ENCODE results near the gene RUNX2.

Gene RUNX2

GRCh38 chr6:45436544-45437438, 108.7 kb downstream of the RUNX2 start:
- DNase-seq = no peak

DNA sequence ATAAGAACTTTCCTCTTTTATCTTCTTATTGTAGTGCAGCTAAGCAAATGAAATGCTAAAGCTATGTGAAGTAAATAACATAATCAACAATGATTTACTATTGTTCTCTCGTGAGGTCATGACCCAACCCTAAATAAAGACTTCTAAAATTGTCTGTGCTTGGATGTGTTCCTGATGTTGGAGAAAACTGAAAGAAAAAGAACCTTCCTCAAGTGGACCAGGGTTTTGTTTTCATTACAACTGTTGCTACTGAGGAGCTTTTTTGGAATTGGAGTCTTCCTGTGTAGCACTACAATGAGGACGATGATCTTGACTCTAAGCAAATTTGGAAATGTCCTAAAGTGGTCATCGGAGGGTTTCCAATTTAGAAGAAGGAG, 109.3 kb downstream of the RUNX2 start:
- no peak for DNase-seq

DNA sequence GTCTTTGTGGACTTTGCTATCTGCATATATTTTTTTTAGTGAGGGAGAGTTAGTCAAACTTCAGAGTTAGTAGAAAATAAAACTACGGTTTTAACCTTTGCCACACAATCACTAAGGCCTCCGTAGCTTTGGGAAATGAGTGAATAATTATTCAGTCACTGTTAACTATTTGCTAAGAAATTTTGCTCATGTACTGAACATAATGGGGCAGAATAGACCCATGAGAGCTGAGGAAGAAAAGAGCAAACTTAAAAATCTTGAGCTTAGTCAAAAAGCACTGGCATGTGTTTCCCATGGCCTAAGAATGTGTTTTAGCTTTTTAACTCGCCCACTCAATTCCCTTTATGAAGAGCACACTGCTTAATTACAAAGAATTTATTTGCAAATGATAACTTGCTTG, 110.0 kb downstream of the RUNX2 start:
- no peak for DNase-seq

DNA sequence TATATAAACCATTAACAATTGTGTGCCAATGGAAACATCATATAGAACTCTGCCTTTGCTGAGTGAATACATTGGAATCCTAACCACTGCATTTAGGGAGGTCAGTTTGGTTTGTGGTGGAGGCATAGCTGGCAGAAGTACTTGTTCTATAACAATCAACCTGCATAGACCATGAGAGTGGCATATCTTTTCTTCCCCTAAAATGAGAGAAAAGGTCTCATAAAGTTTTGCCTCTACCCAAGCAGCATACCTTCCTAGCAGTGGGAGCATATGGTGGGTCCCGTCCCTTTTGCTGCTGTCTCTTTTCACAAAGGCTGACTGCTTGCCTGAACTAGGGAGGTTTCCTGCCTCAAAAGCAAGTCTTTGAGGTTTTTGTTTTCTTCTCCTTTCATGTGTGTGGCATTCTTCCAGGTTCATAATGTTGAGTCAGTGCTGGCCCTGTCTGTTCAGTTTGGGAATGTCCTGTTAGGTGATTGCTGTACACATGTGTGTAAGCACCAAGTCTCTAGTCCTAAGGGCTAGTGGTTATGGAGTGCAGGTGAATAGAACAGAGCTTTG, 110.8 kb downstream of the RUNX2 start:
- DNase-seq = no peak

DNA sequence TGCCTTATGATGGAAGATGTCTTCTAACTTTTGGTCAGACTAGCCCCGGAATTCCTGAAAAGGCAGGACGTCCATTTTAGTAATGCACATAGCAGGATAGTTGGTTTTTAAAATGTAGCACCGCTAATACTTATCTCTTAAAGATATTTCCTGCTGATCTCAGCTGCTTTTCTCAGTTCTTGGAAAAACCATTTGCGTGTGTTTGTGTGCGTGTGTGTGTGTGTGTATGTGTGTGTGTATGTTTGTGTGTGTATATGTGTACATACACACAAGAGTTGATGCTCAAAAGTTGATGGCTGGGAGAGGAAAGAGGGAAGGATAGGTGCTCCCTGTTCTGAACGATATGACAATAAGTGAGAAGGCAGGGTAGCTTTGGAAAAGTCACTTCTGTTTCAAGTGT, 111.3 kb downstream of the RUNX2 start:
- no peak for DNase-seq

DNA sequence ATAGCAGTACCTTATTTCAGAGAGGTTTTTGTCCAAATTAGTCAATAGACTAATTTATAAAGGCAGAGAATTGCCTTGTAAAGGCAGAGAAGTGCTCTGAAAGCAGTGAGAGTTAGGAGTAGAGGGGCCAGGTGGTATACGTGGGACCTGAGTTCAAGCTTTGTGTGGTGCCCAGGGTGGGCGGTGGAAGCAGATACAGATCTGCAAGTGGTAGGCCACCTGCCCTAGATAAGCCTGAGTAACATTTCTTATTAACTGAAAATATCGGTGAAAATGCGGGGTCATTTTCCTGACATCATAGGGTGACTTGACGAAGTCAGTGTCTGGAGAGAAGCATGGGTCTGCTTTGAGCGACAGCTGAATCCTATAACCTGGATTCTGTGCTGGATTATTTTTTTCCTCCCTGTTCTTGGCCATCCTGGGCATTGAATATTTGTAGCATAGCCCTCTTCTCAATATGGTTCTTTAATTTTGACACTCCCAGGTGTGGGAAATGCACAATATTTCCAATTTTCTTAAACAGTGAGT, 111.8 kb downstream of the RUNX2 start:
- no peak for DNase-seq

DNA sequence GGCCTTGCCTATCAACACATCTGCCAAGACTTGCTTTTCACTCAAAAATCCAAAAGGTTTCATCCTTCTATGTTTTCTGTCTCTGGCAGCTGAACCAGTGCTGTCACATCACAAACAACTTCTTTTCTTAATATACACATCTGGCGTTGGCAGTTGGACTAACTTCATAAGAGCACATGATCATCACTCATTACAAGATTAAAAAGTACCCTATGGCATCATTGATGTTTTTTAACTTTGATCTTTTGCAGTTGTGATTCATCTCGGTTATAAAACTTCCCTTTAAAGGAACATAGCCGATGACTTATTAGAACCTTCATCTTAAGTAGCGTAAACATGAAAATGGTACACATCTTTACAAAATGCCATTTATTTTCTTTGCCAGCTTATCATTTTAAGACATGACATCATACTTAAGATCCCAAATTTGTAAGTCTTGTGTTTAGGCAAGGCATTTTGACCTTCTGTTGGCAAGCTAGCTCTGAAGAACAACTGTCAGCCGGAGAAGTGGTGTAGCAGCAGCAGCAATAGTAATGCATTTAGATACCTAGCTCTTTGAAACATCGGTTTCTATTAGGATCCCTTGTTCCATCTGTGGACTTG, 113.8 kb downstream of the RUNX2 start:
- no peak for DNase-seq

GRCh38 chr6:45442716-45443115, 114.6 kb downstream of the RUNX2 start:
- no peak for DNase-seq

DNA sequence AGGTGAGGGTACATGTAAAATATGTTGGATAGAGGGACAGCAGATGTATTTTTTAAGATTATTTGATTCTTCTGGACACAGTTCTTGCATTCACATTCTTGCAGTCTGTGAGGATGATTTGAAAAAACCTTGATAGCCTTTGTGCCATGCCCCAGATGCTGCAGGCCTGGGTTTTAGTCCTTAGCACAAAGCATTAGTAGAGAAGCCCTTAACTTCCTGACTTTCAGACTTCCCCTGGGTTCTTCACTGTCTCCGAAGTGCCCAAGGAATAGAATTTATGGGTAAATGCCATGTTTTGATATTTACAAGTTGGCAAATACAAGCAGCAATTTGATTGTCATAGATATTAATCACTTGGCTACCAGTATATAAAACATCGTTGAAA, 117.2 kb downstream of the RUNX2 start:
- no peak for DNase-seq

- no peak for DNase-seq
Observed at GRCh38 chr6:45445749-45446549, 117.8 kb downstream of the RUNX2 start.

DNA sequence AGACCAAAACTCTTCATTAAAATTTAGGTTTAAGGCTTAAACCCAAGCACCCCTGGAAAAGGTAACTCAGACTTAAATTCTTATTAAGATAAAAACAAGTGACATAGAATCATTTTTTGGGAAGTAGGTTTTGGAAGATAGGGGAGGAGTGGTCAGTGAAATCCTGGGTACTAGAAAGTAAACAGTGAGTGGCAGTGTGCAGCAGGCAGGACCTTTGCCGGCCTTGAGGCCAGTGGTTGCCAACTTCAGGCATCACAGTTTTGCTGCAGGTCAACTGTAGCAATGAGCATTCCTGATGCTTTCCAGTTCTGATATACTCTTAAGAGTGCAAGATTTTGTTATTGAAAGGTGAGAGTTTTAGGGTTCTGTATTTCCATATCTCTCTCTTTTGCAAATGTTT, 118.9 kb downstream of the RUNX2 start:
- no peak for DNase-seq

DNA sequence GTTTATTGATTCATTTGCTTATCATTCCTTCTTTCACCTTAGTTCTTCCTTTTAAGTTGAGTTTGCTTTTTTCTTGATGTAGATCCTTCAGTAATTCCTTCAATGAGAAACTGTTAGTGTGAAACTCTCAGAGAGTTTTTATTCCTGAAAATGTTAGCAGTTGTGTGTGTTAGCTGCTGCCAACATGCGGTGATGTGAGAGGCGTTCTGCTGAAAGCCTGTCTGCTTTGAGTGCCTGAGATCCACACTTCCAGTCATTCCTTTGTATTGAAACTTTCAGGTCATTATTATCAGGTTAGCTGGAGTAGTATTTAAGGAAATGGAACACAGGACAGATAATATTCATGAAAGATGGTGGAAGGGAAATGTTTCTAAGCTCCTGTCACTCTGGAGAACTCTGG, 119.6 kb downstream of the RUNX2 start:
- no peak for DNase-seq

GRCh38 chr6:45448417-45449389, 120.6 kb downstream of the RUNX2 start:
- DNase-seq = no peak

DNA sequence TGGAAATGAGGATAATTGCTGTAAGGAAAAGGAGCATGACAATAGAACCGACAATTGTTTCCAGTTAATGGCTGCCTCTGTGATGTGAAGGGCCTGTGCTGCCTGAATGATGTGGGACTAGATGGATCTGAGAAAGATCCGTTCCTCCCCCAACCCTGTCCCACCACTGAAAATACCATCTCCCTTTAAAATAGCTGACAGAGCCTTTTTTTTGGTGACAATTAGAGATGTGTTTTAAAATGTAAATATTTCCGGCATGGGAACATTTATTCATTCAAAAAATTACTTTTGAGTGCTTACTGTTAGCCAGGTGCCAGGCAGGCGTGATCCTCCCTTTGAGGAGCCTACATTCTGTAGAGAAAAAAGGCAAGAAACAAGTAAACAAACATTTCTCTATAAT, 122.0 kb downstream of the RUNX2 start:
- no peak for DNase-seq

DNA sequence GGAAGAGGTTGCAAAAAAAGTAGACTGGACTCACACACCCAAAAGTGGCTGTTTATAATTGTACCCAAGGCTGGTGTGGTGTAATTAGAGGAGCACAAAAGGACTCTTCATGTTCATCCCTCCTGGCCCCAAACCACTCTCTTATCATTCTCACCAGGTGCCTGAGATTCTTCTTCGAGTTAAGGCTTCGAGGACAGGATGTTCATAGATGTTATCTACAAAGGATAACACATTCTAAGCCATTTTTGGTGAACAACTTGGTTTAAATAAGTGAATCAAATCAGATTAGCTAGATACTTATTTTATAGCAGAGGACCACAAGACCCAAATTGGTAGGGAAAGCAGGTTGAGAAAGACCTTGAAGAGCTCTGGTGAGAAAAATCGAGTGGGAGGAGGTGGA, 122.7 kb downstream of the RUNX2 start:
- DNase-seq = no peak

GRCh38 chr6:45454008-45454911, 126.1 kb downstream of the RUNX2 start:
- no peak for DNase-seq

- DNase-seq = no peak
Observed at GRCh38 chr6:45455408-45455807, 127.3 kb downstream of the RUNX2 start.

- DNase-seq = no peak
Observed at GRCh38 chr6:45457141-45457540, 129.0 kb downstream of the RUNX2 start.

DNA sequence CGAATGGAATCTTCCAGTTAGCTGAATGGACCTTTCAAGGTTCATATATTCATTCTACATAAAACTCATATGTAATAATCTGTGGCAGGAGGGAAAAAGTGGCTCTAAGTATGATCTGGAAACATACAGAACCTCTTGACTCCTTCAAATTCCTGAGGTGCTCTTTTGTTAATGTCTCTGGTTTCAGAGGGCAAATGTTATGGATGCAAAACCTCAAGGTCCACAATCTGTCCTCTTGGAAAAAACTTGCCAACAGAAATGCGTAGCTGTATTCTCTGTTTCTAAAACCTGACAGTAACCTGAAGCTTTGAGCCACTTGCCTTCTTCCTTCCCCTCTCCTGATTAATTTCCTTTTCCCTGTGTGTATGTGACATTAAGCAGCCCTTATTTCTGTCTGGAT, 130.5 kb downstream of the RUNX2 start:
- no peak for DNase-seq

GRCh38 chr6:45460166-45460565, 132.0 kb downstream of the RUNX2 start:
- DNase-seq = no peak

GRCh38 chr6:45461486-45461885, 133.4 kb downstream of the RUNX2 start:
- DNase-seq = no peak
